ENCODE measurements around the gene OPN3.

OPN3 gene

DNA sequence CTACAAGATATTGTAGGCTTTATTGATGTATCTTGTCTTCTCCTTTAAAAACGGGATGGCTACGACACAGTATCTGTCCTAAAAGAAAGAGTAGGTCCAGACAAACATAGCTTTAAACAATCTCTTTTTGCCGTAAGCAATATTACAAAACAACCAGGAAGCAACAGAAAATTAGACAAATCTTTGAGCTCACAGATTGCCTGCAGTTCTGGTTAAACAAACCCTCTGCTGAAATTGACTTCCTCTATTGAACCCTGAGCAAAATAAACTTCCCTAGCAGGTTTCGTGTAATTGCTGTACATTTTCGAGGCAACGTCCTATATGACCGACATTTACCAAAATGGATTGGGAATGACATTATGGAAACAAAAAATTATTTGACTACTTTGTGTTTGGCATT lies 50.6 kb downstream of the OPN3 start:
- peak in 2 of 4 experiments; percentile 56 to 65 for DNase-seq

DNA sequence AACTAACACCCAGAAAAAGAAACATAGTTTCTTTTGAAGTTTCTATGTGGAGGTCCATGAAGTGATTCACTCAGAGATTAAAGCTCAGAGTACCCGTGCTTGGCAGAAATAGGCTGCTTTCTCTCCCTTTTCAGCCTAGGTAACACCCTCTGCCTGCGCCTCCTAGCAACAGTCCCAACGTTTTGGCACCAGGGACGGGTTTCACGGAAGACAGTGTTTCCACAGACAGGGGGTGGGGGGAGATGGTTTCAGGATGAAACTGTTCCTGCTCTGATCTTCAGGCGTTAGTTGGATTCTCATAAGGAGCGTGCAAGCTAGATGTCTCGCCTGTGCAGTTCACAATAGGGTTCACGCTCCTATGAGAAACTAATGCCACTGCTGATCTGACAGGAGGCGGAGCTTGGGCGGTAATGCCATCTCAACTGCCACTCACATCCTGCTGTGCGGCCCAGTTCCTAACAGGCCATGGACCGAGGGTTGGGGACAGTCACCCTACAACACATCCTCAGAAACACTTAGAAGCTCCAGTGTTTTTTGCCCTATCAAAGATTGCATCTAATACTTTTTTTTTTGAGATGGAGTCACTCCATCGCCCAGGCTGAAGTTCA lies 53.2 kb downstream of the OPN3 start:
- DNase-seq: no peak

DNA sequence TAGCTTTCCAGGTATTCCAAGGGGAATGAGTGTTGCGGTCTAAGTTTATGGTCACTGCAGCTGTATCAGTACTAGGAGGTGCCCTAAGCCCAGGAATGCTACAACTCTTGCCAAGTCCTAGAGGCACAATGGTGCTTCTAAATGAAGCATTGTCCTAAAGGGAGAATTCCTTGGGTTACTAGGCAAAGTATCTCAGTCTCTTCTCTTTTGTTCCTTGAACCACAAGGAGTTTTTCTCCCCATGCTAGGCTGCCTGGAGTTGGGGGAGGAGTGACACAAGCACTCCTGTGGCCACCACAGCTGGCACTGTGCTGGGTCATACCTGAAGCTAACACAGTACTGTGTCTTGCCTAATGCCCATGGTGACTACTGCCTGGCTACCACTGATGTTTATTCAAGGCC lies 57.2 kb downstream of the OPN3 start:
- DNase-seq: no peak

DNA sequence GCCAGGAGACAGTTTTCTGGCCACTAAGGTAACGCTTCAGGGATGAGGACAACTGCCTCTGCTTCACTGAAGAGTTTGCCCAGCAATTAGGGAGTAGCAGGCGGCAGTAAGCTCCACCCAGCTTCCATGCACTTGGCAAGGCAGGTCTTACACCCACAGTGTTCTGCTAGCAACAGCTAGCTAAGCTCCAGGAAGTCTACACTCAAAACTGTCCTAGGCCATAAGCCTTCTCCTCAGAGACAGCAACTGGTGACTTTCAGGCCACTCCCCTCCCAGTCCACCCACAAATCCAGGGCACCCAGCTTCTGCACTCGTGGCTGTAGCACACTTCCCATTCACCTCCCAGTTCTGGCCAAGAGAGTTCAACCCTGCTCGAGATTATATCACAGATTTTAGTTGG lies 60.7 kb downstream of the OPN3 start:
- peak; percentile 29 to 68 (median 56) for DNase-seq

DNA sequence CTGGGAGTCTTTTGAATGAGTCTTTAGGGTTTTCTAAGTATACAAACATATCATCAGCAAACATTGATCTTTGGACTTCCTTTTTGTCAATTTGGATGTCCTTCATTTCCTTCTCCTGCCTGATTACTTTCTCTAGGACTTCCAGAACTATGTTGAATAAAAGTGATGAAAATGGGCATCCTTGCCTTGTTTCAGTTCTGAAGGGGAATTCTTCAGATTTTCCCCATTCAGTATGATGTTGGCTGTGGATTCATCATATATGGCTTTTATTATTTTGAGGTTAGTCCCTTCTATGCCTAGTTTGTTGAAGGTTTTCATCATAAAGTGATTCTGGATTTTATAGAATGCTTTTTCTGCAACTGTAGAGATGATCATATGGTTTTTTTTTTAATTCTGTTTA lies 66.0 kb downstream of the OPN3 start:
- no peak for DNase-seq

DNA sequence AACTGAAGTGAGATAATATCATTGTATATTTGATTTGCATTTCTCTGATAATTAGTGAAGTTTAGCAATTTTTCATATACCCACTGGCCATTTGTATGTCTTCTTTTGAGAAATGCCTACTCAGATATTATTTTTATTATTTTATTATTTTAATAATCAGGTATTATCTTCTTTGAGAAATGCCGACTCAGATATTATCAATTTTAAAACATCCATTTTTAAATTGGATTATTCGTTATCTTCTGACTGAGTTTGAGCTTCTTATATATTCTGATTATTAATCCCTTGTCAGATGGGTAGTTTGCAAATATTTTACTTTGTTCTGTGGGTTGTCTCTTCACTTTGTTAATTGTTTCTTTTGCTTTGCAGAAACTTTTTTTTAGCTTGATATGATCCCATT lies 70.3 kb downstream of the OPN3 start:
- DNase-seq: no peak

DNA sequence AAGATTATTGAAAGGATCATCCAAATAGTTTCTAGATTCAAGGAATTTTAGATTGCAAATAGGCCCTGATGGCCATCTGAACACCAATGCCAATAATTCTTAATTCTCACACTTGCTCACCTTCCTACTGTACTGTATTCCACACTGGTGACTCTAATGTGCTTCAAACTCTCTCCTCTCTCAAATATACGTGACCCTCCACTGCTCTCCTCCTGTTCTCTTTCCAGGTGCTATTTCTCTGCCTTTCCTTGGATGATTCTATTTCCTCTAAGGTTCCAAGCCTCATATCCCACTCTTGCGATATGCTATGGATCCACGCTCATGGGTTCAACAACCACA lies 79.4 kb downstream of the OPN3 start:
- DNase-seq: no peak

DNA sequence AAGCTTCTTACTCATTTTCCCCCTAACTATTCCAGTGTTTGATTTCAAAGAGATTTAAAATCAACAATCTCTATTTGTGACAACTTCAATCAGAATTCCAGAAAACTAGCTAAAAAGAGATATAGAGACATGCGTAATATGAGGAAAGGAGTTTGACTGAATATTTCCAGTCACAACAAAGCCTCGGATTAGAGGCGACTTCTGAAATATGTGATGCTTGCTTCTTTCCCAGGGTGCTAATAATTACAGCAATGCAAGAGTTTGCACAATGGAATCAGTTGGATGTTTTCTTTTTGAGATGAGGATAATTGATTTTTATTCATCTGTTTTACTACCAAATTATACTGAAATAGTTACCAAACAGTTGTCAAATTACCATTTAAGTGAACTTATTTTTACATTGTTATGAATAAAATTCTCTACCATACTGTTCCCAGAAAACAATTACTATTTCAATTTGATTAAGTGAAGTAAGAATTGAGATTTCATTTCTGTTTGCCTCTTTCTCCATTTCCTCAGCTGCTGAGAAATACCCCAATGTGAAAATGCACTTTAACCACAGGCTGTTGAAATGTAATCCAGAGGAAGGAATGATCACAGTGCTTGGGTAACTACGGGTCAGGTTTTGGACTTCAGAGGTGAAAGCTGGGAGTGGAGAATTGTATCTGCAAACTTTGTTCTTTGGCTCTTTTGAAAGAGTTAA lies 79.9 kb downstream of the OPN3 start:
- peak in 3 of 4 experiments; percentile 35 to 55 (median 55) for DNase-seq

DNA sequence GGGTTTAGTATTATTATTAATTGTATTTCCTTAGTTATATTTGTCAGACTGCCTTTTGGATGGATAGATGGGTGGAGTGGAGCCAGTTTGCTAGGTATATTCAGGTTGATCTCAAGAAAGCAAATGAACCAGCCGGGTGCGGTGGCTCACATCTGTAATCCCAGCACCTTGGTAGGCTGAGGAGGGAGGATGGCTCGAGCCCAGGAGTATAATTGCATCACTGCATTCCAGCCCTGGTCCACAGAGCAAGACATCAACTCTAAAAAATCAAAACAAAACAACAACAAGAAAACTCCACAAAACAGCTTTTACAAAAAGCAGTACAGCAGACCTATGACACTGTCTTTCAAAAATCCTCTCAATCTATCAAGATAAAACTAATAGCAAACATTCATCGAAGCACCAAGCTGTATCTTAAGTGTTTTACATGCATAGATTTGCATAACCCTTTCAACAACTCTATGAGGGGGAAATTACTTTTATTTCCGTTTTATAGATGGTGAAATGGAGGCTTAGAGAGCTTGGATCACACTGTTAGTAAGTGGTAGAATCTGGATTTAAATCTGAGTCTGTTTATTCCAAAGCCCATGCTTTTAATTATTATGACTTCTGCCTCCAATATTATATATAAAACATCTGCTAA lies 82.5 kb downstream of the OPN3 start:
- DNase-seq: no peak

DNA sequence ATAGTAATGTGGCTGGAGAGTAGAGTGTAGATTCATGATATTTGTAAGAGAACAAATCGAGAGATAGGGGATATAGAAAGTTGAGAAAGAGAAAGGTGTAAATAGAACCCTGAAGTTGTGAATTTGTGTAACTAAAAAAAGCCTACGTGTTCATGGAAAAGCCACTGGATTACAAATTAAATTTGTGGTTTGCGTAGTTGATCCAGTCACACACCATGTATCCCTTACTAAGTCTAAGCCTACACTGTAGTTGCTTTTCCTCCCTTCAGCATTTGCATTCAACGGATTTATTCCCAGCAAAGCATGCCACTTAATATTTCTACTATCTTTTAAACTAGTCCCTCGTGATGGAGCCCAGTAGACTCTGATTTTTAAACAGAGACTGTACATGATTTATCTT lies 83.1 kb downstream of the OPN3 start:
- DNase-seq: no peak

DNA sequence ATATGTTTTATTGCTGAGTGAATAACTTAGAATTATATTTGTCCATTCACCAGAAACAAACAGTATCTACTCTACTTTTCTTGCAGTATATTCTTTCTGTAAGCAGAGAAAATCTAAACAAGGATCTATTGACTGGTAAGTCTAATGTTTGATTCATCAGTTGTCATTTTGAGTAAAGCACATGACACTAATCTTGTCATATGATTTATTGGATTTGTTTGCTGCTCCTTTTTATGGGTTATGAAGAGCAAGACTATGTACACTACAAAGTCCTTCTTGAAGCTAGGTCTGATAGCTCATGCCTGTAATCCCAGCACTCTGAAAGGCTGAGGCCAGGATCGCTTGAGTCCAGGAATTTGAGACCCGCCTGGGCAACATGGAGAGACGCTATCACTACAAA lies 84.6 kb downstream of the OPN3 start:
- DNase-seq: no peak

DNA sequence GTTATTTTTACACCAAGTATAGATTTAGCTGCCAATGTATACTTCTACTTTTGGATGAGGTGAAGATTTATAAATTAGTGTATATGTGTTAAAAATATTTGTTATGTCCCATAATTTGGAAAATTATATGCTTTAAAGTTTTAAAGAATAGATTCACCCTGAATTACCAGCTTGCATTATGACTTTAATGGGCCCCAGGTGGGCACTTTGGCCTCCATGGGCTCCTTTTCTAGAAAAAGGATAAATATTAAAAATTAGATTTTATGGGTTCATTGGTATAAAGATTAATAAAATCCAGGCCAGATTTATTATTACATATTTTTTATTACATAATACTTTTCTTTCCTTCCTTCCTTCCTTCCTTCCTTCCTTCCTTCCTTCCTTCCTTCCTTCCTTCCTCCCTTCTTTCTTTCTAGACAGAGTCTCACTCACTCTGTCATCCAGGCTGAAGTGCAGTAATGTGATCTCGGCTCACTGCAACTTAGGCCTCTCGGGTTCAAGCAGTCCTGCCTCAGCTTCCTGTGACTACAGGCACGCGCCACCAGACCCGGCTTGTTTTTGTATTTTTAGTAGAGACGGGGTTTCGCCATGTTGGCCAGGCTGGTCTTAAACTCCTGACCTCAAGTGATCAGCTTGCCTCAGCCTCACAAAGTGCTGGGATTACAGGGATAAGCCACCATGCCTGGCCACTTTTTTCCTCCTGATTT lies 86.1 kb downstream of the OPN3 start:
- DNase-seq: peak in 2 of 4 experiments; percentile 10 to 17

DNA sequence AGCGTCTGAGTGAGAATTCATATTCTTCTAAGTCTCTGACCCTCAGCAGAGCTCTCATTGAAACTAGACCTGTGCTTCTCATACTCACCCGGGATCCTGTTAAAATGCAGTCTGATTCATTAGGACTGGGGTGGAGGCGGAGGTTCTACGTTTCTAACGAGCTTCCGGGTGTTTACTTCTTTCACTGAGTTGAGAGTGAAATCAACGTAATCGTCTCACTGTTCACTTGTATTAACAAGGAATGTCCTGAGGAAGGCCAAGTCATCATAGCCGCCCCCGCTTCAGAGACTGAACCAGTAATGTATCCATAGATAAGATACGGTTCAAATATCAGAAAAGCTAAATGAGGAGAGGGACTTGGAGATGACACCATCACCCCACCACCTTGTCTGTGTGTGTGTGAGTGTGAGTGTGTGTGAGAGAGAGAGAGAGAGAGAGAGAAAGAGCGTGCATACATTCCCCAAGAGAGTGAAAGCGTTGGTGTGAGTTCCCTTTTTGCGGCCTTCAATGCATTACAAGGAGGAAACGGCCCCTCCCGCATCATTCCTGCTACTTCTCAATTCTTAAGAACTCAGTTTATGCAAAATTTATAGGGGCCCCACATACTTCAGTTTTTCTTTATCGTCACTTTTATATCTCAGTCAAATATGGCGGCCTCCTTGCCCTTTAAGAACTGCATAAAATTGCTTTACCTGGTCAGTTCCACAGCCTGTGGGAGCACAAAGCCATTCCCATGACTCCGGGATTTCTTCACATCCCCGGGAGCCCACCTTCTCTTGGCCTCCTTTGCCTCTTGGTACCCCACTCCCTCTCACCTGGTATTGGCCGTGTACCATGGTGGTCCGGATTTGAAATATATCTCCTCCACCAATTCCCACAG lies 88.2 kb downstream of the OPN3 start:
- DNase-seq: peak; percentile 90 to 95 (median 92)

DNA sequence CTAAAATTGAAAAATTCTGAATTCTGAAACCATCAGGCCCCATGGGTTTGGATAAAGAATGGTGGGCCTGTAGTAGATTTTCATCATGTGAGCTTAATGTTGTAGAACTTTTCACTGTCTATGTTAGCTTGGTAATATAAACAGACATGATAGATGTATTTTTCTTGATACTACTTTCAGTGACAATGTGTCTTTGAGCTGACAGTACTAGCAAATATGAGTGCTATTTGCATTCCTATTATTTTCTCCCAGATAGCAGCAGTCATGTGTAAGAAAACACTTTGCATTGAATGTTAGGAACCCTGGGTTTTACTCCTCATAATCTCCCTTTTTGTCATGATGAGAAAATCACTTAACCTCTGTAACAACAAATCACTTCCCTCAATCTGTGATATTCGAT lies 89.9 kb downstream of the OPN3 start:
- DNase-seq: no peak

DNA sequence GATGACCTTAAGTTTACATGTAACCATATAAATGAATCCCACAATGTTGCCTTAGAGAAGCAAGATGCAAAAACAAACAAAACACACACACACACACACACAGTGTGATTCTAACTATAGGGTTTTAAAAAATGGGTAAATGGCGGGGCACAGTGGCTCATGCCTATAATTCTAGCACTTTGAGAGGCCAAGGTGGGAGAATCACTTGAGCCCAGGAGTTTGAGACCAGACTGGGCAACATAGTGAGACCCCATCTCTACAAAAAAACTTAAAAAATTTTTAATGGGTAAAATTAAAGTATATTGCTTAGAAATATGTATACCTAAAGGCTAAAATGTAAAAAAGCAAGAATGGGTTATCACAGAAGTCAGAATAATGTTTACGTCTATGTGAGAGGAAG lies 92.2 kb downstream of the OPN3 start:
- DNase-seq: no peak

All from suppressor macrophage (primary cell).